ENCODE data around the gene BSG. TPM values are rescaled to one million over a fixed set of nuclear protein-coding genes. Genes with fewer than 3 reads are reported as not detected.

BSG gene
- total RNA-seq, 1 donor from 2014 or later, result 816 TPM

GRCh38 chr19:589693-590395 lies 17.4 kb downstream of the BSG start, which contains the start of gene HCN2:
HCN2 (plus strand) TSS chr19:589881; CDS start chr19:589946, 65 bp downstream.
- Mint-ChIP-seq H3K4me1 (ENCODE audit: unreplicated experiment) (peaks cover 29% of the 10 kb centered on the region), H3K4me3 (ENCODE audit: unreplicated experiment) (peak within 1 kb of the TSS; percentile 75), H3K27me3 (ENCODE audit: unreplicated experiment) (peaks cover 4% of the 10 kb centered on the region), H3K27ac (ENCODE audit: unreplicated experiment) (no peak within 1 kb of the TSS), H3K9me3 (ENCODE audit: unreplicated experiment) (no peaks in the 10 kb centered on the region), H3K36me3 (ENCODE audit: unreplicated experiment) (no peaks in the 10 kb centered on the region)
- TF ChIP-seq CTCF (IDR thresholded peaks at IDR 0.05), result no peak
- DNase-seq (ENCODE audit: extremely low spot score, unreplicated experiment), result no peak

GRCh38 chr19:590396-590745 lies 18.0 kb downstream of the BSG start:
- Mint-ChIP-seq H3K27me3 (ENCODE audit: unreplicated experiment) (peaks cover 4% of the 10 kb centered on the region), H3K36me3 (ENCODE audit: unreplicated experiment) (no peaks in the 10 kb centered on the region), H3K4me1 (ENCODE audit: unreplicated experiment) (peaks cover 28% of the 10 kb centered on the region), H3K9me3 (ENCODE audit: unreplicated experiment) (no peaks in the 10 kb centered on the region), H3K4me3 (ENCODE audit: unreplicated experiment) (peak overlapping the region; percentile 75), H3K27ac (ENCODE audit: unreplicated experiment) (no peak overlapping the region)
- DNase-seq (ENCODE audit: extremely low spot score, unreplicated experiment), result no peak
- TF ChIP-seq CTCF (IDR thresholded peaks at IDR 0.05), result no peak

- DNase-seq (ENCODE audit: extremely low spot score, unreplicated experiment), result no peak
- H3K36me3 Mint-ChIP-seq (ENCODE audit: unreplicated experiment), result no peaks in the 10 kb centered on the region
- H3K9me3 Mint-ChIP-seq (ENCODE audit: unreplicated experiment), result no peaks in the 10 kb centered on the region
- no peak overlapping the region for H3K4me3 Mint-ChIP-seq (ENCODE audit: unreplicated experiment)
- no peak for TF ChIP-seq CTCF (IDR thresholded peaks at IDR 0.05)
- H3K27ac Mint-ChIP-seq (ENCODE audit: unreplicated experiment), result no peak overlapping the region
- H3K27me3 Mint-ChIP-seq (ENCODE audit: unreplicated experiment), result peaks cover 4% of the 10 kb centered on the region
- H3K4me1 Mint-ChIP-seq (ENCODE audit: unreplicated experiment), result peaks cover 27% of the 10 kb centered on the region
These were observed 18.3 kb downstream of the BSG start for GRCh38 chr19:590750-591098.

GRCh38 chr19:591099-591958 lies 18.9 kb downstream of the BSG start:
- H3K4me3 Mint-ChIP-seq (ENCODE audit: unreplicated experiment), result peak overlapping the region; percentile 76
- no peaks in the 10 kb centered on the region for H3K9me3 Mint-ChIP-seq (ENCODE audit: unreplicated experiment)
- no peak overlapping the region for H3K27ac Mint-ChIP-seq (ENCODE audit: unreplicated experiment)
- DNase-seq (ENCODE audit: extremely low spot score, unreplicated experiment), result no peak
- TF ChIP-seq CTCF (IDR thresholded peaks at IDR 0.05), result no peak
- H3K4me1 Mint-ChIP-seq (ENCODE audit: unreplicated experiment), result peaks cover 24% of the 10 kb centered on the region
- no peaks in the 10 kb centered on the region for H3K36me3 Mint-ChIP-seq (ENCODE audit: unreplicated experiment)
- H3K27me3 Mint-ChIP-seq (ENCODE audit: unreplicated experiment), result peaks cover 4% of the 10 kb centered on the region

- no peak for TF ChIP-seq CTCF (IDR thresholded peaks at IDR 0.05)
- no peak for DNase-seq (ENCODE audit: extremely low spot score, unreplicated experiment)
- H3K36me3 Mint-ChIP-seq (ENCODE audit: unreplicated experiment), result no peaks in the 10 kb centered on the region
- no peak overlapping the region for H3K4me3 Mint-ChIP-seq (ENCODE audit: unreplicated experiment)
- peaks cover 4% of the 10 kb centered on the region for H3K27me3 Mint-ChIP-seq (ENCODE audit: unreplicated experiment)
- H3K27ac Mint-ChIP-seq (ENCODE audit: unreplicated experiment), result no peak overlapping the region
- H3K9me3 Mint-ChIP-seq (ENCODE audit: unreplicated experiment), result no peaks in the 10 kb centered on the region
- H3K4me1 Mint-ChIP-seq (ENCODE audit: unreplicated experiment), result peaks cover 20% of the 10 kb centered on the region
These were observed 19.7 kb downstream of the BSG start for GRCh38 chr19:592101-592500.
